ENCODE data around the gene TOB1.

Gene TOB1

GRCh38 chr17:50868602-50869001 lies 2.4 kb upstream of the TOB1 start:
- peak overlapping the region; percentile 86 to 88 for H3K4me3 ChIP-seq (ENCODE audit: low read depth in 1 of 2, low read length in 2 of 2)
- H3K27ac ChIP-seq (ENCODE audit: low read depth, low read length): peak overlapping the region; percentile 99
- no peaks in the 10 kb centered on the region for H3K9me3 ChIP-seq (ENCODE audit: control insufficient read depth in 1 of 2, low read length in 2 of 2)
- peak overlapping the region; percentile 99 to 100 for H3K9ac ChIP-seq (ENCODE audit: low read depth in 1 of 2, low read length in 2 of 2)
- H3K36me3 ChIP-seq (ENCODE audit: control insufficient read depth in 1 of 2, insufficient read depth in 2 of 2, low read length in 2 of 2): peaks cover under 1 to 2% of the 10 kb centered on the region in 2 donors
- peaks cover 11 to 13% of the 10 kb centered on the region in 2 donors for H3K4me1 ChIP-seq (ENCODE audit: control insufficient read depth in 1 of 2, insufficient read depth in 2 of 2, low read length in 2 of 2)
- no peaks in the 10 kb centered on the region for H3K27me3 ChIP-seq (ENCODE audit: control insufficient read depth in 1 of 2, insufficient read depth in 2 of 2, low read length in 2 of 2)

GRCh38 chr17:50868140-50868438 lies 1.9 kb upstream of the TOB1 start:
- peak overlapping the region; percentile 99 to 100 for H3K9ac ChIP-seq (ENCODE audit: low read depth in 1 of 2, low read length in 2 of 2)
- no peaks in the 10 kb centered on the region for H3K9me3 ChIP-seq (ENCODE audit: control insufficient read depth in 1 of 2, low read length in 2 of 2)
- H3K4me1 ChIP-seq (ENCODE audit: control insufficient read depth in 1 of 2, insufficient read depth in 2 of 2, low read length in 2 of 2): peaks cover 16 to 18% of the 10 kb centered on the region in 2 donors
- H3K27ac ChIP-seq (ENCODE audit: low read depth, low read length): peak overlapping the region; percentile 99
- H3K27me3 ChIP-seq (ENCODE audit: control insufficient read depth in 1 of 2, insufficient read depth in 2 of 2, low read length in 2 of 2): no peaks in the 10 kb centered on the region
- H3K4me3 ChIP-seq (ENCODE audit: low read depth in 1 of 2, low read length in 2 of 2): peak overlapping the region; percentile 86 to 88
- H3K36me3 ChIP-seq (ENCODE audit: control insufficient read depth in 1 of 2, insufficient read depth in 2 of 2, low read length in 2 of 2): peaks cover 6 to 7% of the 10 kb centered on the region in 2 donors

DNA sequence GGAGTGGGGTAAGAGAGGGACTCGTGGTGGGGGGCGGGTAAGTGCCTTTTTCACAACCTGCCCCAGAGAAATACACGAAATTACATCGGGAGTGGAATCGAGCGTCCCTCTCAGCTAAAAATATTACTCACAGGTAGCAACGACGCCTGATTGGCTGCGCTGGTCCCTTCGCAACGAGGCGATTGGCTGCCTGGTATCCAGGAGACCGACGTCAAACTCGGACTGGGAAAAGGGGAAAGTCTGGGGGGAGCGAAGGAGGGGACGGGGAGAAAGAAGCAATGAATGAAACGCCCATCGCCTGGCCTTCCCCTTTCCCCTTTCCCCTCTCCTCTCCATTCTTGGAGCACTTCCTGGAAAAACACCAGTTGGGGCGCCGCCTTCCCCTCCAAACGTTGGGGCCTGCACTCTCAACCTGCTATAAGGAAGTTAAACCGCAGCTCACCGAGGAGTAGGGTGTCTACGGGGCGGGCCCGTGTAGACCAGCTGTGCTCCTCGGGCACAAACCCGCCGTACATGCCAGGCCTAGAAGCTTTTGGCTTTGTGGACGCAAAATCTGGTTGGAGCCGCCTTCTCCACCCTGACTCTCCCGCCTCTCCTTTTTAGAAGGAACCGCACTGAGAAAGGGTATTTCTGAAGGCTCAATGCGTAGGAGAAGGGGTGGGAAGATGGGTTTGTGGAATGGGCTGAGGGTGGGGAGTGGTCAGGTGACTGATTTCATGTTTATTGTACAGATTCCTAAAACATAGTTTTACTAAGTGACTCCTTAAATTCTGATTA lies 1.4 kb upstream of the TOB1 start:
- Histone ChIP-seq H3K9ac (ENCODE audit: low read depth in 1 of 2, low read length in 2 of 2) (peak overlapping the region; percentile 99 to 100), H3K27me3 (ENCODE audit: control insufficient read depth in 1 of 2, insufficient read depth in 2 of 2, low read length in 2 of 2) (no peaks in the 10 kb centered on the region), H3K9me3 (ENCODE audit: control insufficient read depth in 1 of 2, low read length in 2 of 2) (no peaks in the 10 kb centered on the region), H3K4me3 (ENCODE audit: low read depth in 1 of 2, low read length in 2 of 2) (peak overlapping the region; percentile 86 to 88), H3K27ac (ENCODE audit: low read depth, low read length) (peak overlapping the region; percentile 99), H3K36me3 (ENCODE audit: control insufficient read depth in 1 of 2, insufficient read depth in 2 of 2, low read length in 2 of 2) (peaks cover 11% of the 10 kb centered on the region in 2 donors), H3K4me1 (ENCODE audit: control insufficient read depth in 1 of 2, insufficient read depth in 2 of 2, low read length in 2 of 2) (peaks cover 19 to 21% of the 10 kb centered on the region in 2 donors)

DNA sequence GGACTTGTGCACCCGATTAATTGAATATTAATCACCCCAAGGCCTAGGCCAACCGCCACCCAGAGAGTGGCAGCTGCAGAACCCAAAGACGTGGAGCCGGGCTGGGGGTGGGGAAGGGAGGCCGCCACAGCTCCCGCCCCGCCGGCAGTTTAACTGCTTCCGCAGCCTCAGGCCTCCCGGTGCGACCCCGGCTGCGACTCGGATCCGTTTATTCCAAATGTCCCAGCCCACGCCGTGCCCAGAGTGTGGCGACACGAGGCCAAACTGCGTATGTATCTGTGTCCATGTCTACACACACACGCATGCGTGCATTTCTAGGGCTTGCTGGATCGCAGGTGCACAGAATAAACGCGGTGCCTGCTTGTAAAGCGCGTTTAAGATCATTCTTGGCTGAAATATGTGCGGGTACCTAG lies 802 bp upstream of the TOB1 start:
- no peaks in the 10 kb centered on the region for H3K9me3 ChIP-seq (ENCODE audit: control insufficient read depth in 1 of 2, low read length in 2 of 2)
- peak overlapping the region; percentile 86 to 88 for H3K4me3 ChIP-seq (ENCODE audit: low read depth in 1 of 2, low read length in 2 of 2)
- H3K4me1 ChIP-seq (ENCODE audit: control insufficient read depth in 1 of 2, insufficient read depth in 2 of 2, low read length in 2 of 2): peaks cover 13 to 21% of the 10 kb centered on the region in 2 donors
- peak overlapping the region; percentile 99 for H3K27ac ChIP-seq (ENCODE audit: low read depth, low read length)
- peak overlapping the region; percentile 99 to 100 for H3K9ac ChIP-seq (ENCODE audit: low read depth in 1 of 2, low read length in 2 of 2)
- H3K27me3 ChIP-seq (ENCODE audit: control insufficient read depth in 1 of 2, insufficient read depth in 2 of 2, low read length in 2 of 2): no peaks in the 10 kb centered on the region
- peaks cover 12 to 14% of the 10 kb centered on the region in 2 donors for H3K36me3 ChIP-seq (ENCODE audit: control insufficient read depth in 1 of 2, insufficient read depth in 2 of 2, low read length in 2 of 2)

- Histone ChIP-seq H3K9ac (ENCODE audit: low read depth in 1 of 2, low read length in 2 of 2) (peak overlapping the region; percentile 96 to 99), H3K27me3 (ENCODE audit: control insufficient read depth in 1 of 2, insufficient read depth in 2 of 2, low read length in 2 of 2) (no peaks in the 10 kb centered on the region), H3K27ac (ENCODE audit: low read depth, low read length) (peak overlapping the region; percentile 95), H3K9me3 (ENCODE audit: control insufficient read depth in 1 of 2, low read length in 2 of 2) (no peaks in the 10 kb centered on the region), H3K36me3 (ENCODE audit: control insufficient read depth in 1 of 2, insufficient read depth in 2 of 2, low read length in 2 of 2) (peaks cover 17% of the 10 kb centered on the region in 2 donors), H3K4me3 (ENCODE audit: low read depth in 1 of 2, low read length in 2 of 2) (peak overlapping the region; percentile 90 to 91), H3K4me1 (ENCODE audit: control insufficient read depth in 1 of 2, insufficient read depth in 2 of 2, low read length in 2 of 2) (peaks cover 10 to 18% of the 10 kb centered on the region in 2 donors)
Observed at GRCh38 chr17:50865868-50866260, 290 bp downstream of the TOB1 start.

GRCh38 chr17:50865060-50865867 lies 890 bp downstream of the TOB1 start:
- H3K27ac ChIP-seq (ENCODE audit: low read depth, low read length): peak overlapping the region; percentile 95
- no peaks in the 10 kb centered on the region for H3K9me3 ChIP-seq (ENCODE audit: control insufficient read depth in 1 of 2, low read length in 2 of 2)
- peak overlapping the region; percentile 90 to 91 for H3K4me3 ChIP-seq (ENCODE audit: low read depth in 1 of 2, low read length in 2 of 2)
- no peaks in the 10 kb centered on the region for H3K27me3 ChIP-seq (ENCODE audit: control insufficient read depth in 1 of 2, insufficient read depth in 2 of 2, low read length in 2 of 2)
- peaks cover 10 to 18% of the 10 kb centered on the region in 2 donors for H3K4me1 ChIP-seq (ENCODE audit: control insufficient read depth in 1 of 2, insufficient read depth in 2 of 2, low read length in 2 of 2)
- H3K9ac ChIP-seq (ENCODE audit: low read depth in 1 of 2, low read length in 2 of 2): peak overlapping the region; percentile 96 to 99
- peaks cover 17 to 19% of the 10 kb centered on the region in 2 donors for H3K36me3 ChIP-seq (ENCODE audit: control insufficient read depth in 1 of 2, insufficient read depth in 2 of 2, low read length in 2 of 2)

GRCh38 chr17:50864747-50865059 lies 1.5 kb downstream of the TOB1 start:
- H3K9ac ChIP-seq (ENCODE audit: low read depth in 1 of 2, low read length in 2 of 2): peak overlapping the region; percentile 96 to 99
- H3K36me3 ChIP-seq (ENCODE audit: control insufficient read depth in 1 of 2, insufficient read depth in 2 of 2, low read length in 2 of 2): peaks cover 17 to 19% of the 10 kb centered on the region in 2 donors
- H3K9me3 ChIP-seq (ENCODE audit: control insufficient read depth in 1 of 2, low read length in 2 of 2): no peaks in the 10 kb centered on the region
- H3K4me1 ChIP-seq (ENCODE audit: control insufficient read depth in 1 of 2, insufficient read depth in 2 of 2, low read length in 2 of 2): peaks cover 10 to 18% of the 10 kb centered on the region in 2 donors
- H3K4me3 ChIP-seq (ENCODE audit: low read depth in 1 of 2, low read length in 2 of 2): peak overlapping the region; percentile 90 to 91
- no peaks in the 10 kb centered on the region for H3K27me3 ChIP-seq (ENCODE audit: control insufficient read depth in 1 of 2, insufficient read depth in 2 of 2, low read length in 2 of 2)
- peak overlapping the region; percentile 95 for H3K27ac ChIP-seq (ENCODE audit: low read depth, low read length)

GRCh38 chr17:50863931-50864330 lies 2.2 kb downstream of the TOB1 start:
- peak overlapping the region; percentile 90 to 91 for H3K4me3 ChIP-seq (ENCODE audit: low read depth in 1 of 2, low read length in 2 of 2)
- no peaks in the 10 kb centered on the region for H3K27me3 ChIP-seq (ENCODE audit: control insufficient read depth in 1 of 2, insufficient read depth in 2 of 2, low read length in 2 of 2)
- peak overlapping the region; percentile 95 for H3K27ac ChIP-seq (ENCODE audit: low read depth, low read length)
- peaks cover 17 to 19% of the 10 kb centered on the region in 2 donors for H3K36me3 ChIP-seq (ENCODE audit: control insufficient read depth in 1 of 2, insufficient read depth in 2 of 2, low read length in 2 of 2)
- H3K4me1 ChIP-seq (ENCODE audit: control insufficient read depth in 1 of 2, insufficient read depth in 2 of 2, low read length in 2 of 2): peaks cover 10 to 18% of the 10 kb centered on the region in 2 donors
- no peaks in the 10 kb centered on the region for H3K9me3 ChIP-seq (ENCODE audit: control insufficient read depth in 1 of 2, low read length in 2 of 2)
- H3K9ac ChIP-seq (ENCODE audit: low read depth in 1 of 2, low read length in 2 of 2): peak overlapping the region; percentile 96 to 99

GRCh38 chr17:50863221-50863843 lies 2.8 kb downstream of the TOB1 start:
- peak overlapping the region; percentile 51 to 99 for H3K9ac ChIP-seq (ENCODE audit: low read depth in 1 of 2, low read length in 2 of 2)

More at GRCh38 chr17:50863221-50863843, 2.8 kb downstream of the TOB1 start:
- H3K4me3 ChIP-seq (ENCODE audit: low read depth in 1 of 2, low read length in 2 of 2): peak overlapping the region; percentile 70 to 91
- no peaks in the 10 kb centered on the region for H3K27me3 ChIP-seq (ENCODE audit: control insufficient read depth in 1 of 2, insufficient read depth in 2 of 2, low read length in 2 of 2)
- H3K27ac ChIP-seq (ENCODE audit: low read depth, low read length): peak overlapping the region; percentile 36
- H3K4me1 ChIP-seq (ENCODE audit: control insufficient read depth in 1 of 2, insufficient read depth in 2 of 2, low read length in 2 of 2): peaks cover 10 to 18% of the 10 kb centered on the region in 2 donors
- no peaks in the 10 kb centered on the region for H3K9me3 ChIP-seq (ENCODE audit: control insufficient read depth in 1 of 2, low read length in 2 of 2)
- peaks cover 17 to 19% of the 10 kb centered on the region in 2 donors for H3K36me3 ChIP-seq (ENCODE audit: control insufficient read depth in 1 of 2, insufficient read depth in 2 of 2, low read length in 2 of 2)

All from duodenal mucosa (tissue), 2 donors.